ENCODE results near the gene UPF3B. TPM values are rescaled to one million over a fixed set of nuclear protein-coding genes. Genes with fewer than 3 reads are reported as not detected.
A peak's percentile ranks its signal among the peaks of the same experiment; 100 is the strongest.

The UPF3B gene
- total and polyA plus RNA-seq, 9 of the 15 experiments (the other 6 are each of a cell fraction or from before 2014, with no cell fraction given), result 17.6 to 57.0 (median 32.3) TPM

DNA sequence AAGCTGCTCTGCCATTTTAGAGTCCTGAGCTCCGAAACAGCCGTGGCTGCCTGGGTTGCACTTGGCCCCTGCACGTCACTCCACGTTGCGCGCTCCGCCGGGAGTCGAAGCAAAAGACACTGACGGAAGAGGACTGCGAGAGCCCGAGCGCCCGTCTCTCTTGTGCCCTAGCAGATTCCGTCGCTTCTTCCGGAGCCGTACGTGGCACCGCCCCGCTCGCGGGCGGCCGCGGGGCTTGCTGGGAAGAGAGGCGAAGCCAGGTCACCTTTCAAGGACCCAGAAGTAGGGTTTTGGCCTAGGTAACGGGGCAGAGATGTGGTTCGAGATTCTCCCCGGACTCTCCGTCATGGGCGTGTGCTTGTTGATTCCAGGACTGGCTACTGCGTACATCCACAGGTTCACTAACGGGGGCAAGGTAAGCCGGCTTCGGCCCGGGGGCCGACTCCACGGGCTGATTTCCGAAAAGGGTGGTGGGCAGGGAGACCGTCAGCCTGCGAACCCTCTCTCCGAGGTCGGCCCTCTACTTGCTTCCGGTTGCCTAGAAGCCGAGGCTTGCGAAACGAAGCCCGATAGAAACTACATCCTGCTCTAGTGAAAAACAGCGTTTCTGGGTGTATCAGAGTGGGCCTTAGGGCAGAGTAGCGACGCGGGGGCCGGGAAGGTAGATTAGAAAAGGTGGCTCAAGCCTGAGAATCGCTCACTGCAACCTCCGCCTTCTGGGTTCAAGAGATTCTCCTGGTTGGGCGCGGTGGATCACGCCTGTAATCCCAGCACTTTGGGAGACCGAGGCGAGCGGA is 19.0 kb upstream of the UPF3B start, which contains the start of the genes NDUFA1 and RNF113A (continued):
- TF ChIP-seq, protein P1, sequence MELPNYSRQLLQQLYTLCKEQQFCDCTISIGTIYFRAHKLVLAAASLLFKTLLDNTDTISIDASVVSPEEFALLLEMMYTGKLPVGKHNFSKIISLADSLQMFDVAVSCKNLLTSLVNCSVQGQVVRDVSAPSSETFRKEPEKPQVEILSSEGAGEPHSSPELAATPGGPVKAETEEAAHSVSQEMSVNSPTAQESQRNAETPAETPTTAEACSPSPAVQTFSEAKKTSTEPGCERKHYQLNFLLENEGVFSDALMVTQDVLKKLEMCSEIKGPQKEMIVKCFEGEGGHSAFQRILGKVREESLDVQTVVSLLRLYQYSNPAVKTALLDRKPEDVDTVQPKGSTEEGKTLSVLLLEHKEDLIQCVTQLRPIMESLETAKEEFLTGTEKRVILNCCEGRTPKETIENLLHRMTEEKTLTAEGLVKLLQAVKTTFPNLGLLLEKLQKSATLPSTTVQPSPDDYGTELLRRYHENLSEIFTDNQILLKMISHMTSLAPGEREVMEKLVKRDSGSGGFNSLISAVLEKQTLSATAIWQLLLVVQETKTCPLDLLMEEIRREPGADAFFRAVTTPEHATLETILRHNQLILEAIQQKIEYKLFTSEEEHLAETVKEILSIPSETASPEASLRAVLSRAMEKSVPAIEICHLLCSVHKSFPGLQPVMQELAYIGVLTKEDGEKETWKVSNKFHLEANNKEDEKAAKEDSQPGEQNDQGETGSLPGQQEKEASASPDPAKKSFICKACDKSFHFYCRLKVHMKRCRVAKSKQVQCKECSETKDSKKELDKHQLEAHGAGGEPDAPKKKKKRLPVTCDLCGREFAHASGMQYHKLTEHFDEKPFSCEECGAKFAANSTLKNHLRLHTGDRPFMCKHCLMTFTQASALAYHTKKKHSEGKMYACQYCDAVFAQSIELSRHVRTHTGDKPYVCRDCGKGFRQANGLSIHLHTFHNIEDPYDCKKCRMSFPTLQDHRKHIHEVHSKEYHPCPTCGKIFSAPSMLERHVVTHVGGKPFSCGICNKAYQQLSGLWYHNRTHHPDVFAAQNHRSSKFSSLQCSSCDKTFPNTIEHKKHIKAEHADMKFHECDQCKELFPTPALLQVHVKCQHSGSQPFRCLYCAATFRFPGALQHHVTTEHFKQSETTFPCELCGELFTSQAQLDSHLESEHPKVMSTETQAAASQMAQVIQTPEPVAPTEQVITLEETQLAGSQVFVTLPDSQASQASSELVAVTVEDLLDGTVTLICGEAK (IDR thresholded peaks at IDR 0.05), result peak; percentile 78
- TF ChIP-seq, protein P1 (CRISPR knock-in tag; IDR thresholded peaks at IDR 0.05), result no peak
- TF ChIP-seq, protein P2, sequence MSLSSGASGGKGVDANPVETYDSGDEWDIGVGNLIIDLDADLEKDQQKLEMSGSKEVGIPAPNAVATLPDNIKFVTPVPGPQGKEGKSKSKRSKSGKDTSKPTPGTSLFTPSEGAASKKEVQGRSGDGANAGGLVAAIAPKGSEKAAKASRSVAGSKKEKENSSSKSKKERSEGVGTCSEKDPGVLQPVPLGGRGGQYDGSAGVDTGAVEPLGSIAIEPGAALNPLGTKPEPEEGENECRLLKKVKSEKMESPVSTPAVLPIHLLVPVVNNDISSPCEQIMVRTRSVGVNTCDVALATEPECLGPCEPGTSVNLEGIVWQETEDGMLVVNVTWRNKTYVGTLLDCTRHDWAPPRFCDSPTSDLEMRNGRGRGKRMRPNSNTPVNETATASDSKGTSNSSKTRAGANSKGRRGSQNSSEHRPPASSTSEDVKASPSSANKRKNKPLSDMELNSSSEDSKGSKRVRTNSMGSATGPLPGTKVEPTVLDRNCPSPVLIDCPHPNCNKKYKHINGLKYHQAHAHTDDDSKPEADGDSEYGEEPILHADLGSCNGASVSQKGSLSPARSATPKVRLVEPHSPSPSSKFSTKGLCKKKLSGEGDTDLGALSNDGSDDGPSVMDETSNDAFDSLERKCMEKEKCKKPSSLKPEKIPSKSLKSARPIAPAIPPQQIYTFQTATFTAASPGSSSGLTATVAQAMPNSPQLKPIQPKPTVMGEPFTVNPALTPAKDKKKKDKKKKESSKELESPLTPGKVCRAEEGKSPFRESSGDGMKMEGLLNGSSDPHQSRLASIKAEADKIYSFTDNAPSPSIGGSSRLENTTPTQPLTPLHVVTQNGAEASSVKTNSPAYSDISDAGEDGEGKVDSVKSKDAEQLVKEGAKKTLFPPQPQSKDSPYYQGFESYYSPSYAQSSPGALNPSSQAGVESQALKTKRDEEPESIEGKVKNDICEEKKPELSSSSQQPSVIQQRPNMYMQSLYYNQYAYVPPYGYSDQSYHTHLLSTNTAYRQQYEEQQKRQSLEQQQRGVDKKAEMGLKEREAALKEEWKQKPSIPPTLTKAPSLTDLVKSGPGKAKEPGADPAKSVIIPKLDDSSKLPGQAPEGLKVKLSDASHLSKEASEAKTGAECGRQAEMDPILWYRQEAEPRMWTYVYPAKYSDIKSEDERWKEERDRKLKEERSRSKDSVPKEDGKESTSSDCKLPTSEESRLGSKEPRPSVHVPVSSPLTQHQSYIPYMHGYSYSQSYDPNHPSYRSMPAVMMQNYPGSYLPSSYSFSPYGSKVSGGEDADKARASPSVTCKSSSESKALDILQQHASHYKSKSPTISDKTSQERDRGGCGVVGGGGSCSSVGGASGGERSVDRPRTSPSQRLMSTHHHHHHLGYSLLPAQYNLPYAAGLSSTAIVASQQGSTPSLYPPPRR (CRISPR knock-in tag; IDR thresholded peaks at IDR 0.05; ENCODE audit: borderline replicate concordance), result no peak
- no peak for TF ChIP-seq CBFB (CRISPR knock-in tag; IDR thresholded peaks at IDR 0.05)
- no peak for TF ChIP-seq KLF1 (tag; IDR thresholded peaks at IDR 0.05)
- TF ChIP-seq, protein P3, sequence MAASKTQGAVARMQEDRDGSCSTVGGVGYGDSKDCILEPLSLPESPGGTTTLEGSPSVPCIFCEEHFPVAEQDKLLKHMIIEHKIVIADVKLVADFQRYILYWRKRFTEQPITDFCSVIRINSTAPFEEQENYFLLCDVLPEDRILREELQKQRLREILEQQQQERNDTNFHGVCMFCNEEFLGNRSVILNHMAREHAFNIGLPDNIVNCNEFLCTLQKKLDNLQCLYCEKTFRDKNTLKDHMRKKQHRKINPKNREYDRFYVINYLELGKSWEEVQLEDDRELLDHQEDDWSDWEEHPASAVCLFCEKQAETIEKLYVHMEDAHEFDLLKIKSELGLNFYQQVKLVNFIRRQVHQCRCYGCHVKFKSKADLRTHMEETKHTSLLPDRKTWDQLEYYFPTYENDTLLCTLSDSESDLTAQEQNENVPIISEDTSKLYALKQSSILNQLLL (CRISPR knock-in tag; IDR thresholded peaks at IDR 0.05; ENCODE audit: borderline replicate concordance), result no peak
- TF ChIP-seq ARHGAP35 (IDR thresholded peaks at IDR 0.05; ENCODE audit: partially characterized antibody), result no peak
- no peak for TF ChIP-seq THRAP3 (IDR thresholded peaks at IDR 0.05; ENCODE audit: borderline replicate concordance)
- TF ChIP-seq ZNF77 (CRISPR knock-in tag; IDR thresholded peaks at IDR 0.05), result no peak
- TF ChIP-seq TFAM (CRISPR knock-in tag; conservative IDR thresholded peaks at IDR 0.05), result no peak
